Measurements from ENCODE around the gene NEMP1.
"Not testable (repeated sequence)": the region's sequence is repeated elsewhere in the genome, so short reads cannot be mapped to it uniquely, and the experiment has no call there.

Gene NEMP1

DNA sequence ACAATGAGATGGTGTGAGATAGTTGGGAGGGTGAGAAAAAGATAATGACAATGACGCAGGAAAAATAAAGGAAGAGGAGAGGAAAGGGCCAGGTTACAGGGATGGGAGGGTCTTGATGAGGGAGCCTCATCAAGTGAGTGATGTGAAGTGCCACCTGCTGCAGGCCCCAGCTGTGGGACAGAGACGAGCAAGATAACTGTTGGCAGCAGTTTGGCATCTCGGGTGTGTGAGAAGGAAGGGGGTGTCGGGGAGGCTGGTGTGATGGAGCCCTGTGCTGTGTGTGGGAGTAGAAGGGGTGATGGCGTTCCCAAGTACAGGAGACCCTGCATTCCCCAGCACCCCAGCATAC is 50.8 kb downstream of the NEMP1 start:
- TF ChIP-seq, protein P1, sequence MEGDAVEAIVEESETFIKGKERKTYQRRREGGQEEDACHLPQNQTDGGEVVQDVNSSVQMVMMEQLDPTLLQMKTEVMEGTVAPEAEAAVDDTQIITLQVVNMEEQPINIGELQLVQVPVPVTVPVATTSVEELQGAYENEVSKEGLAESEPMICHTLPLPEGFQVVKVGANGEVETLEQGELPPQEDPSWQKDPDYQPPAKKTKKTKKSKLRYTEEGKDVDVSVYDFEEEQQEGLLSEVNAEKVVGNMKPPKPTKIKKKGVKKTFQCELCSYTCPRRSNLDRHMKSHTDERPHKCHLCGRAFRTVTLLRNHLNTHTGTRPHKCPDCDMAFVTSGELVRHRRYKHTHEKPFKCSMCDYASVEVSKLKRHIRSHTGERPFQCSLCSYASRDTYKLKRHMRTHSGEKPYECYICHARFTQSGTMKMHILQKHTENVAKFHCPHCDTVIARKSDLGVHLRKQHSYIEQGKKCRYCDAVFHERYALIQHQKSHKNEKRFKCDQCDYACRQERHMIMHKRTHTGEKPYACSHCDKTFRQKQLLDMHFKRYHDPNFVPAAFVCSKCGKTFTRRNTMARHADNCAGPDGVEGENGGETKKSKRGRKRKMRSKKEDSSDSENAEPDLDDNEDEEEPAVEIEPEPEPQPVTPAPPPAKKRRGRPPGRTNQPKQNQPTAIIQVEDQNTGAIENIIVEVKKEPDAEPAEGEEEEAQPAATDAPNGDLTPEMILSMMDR (IDR thresholded peaks at IDR 0.05; ENCODE audit: control insufficient read depth, insufficient read depth, low read depth, low read length, missing control alignments), result no peak
- H3K4me3 ChIP-seq (ENCODE audit: control insufficient read depth, low read depth, low read length), result no peak overlapping the region
- DNase-seq (ENCODE audit: low read depth), result no peak

DNA sequence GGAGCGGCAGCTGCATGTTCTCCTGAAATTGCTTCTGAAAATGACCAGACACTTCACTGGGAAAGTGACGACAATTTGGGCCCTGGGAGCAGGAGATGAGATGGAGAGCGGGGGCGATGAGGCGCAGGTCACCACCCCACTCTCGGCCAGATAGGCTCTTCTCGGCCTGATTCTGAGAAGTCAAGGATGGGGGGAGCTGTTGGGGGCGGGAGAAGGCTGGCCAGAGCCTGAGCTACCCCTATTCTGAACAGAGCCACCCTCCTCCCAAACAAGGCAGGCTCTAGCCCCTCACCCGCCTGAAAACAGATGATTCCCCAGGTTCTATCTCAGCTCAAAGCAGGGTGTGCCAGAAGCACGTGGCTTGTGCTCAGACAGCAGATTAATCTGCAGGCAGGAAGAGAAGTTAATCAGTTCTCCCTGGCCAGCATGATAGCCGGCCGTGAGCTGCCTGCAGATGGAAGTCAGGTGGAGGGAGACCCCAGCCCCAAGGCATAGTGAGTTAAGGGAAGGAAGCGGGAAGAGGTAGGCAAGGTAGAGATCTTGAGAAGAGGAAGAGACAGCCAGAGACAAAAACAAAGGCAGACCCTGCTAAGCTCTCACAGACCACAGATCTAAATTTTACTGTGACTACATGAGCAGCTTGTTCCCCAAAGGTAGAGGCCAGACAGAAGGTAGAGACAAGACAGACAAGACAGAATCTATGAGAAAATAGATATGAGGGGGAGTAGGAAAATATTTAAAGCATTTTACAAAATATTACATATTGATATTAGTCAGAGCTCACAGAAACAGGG is 51.4 kb downstream of the NEMP1 start:
- H3K4me3 ChIP-seq (ENCODE audit: control insufficient read depth, low read depth, low read length), result no peak overlapping the region
- DNase-seq (ENCODE audit: low read depth), result no peak
- TF ChIP-seq, protein P1 (IDR thresholded peaks at IDR 0.05; ENCODE audit: control insufficient read depth, insufficient read depth, low read depth, low read length, missing control alignments), result no peak

DNA sequence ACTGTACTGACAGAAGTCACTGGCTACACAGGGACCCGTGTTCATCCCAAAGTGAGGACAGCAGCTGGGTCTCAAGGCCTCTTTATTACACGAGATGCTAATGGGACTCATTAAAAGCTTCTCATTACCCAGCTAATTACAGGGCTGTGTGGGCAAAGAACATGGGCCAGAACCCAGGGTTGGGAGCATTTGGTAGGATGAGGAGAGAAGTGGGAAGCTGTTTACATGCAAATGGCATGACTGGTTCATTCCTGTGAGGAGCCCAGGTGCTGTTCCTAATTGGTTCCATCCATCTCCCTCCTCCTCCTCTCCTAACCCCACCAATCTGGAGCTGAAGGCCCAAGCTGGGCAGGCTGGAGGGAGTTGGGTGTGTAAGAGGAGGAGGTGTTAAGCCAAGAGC is 53.4 kb downstream of the NEMP1 start:
- no peak for DNase-seq (ENCODE audit: low read depth)
- H3K4me3 ChIP-seq (ENCODE audit: control insufficient read depth, low read depth, low read length), result no peak overlapping the region
- TF ChIP-seq, protein P1 (IDR thresholded peaks at IDR 0.05; ENCODE audit: control insufficient read depth, insufficient read depth, low read depth, low read length, missing control alignments), result no peak

DNA sequence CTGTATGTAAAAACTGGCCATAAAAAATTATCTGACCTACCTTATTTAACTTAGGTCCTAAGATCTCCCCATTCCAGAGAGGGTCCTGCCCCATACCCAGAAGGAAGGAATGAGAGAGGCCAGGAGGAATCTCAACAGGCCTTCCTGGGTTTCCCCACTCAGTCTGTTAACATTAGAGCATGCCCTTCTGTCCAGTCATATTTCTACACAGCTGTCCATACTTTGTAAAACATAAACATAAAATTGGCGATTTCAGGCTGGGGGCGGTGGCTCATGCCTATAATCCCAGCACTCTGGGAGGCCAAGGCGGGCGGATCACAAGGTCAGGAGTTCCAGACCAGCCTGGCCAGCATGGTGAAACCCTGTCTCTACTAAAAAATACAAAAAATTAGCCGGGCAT is 56.3 kb downstream of the NEMP1 start:
- H3K4me3 ChIP-seq (ENCODE audit: control insufficient read depth, low read depth, low read length); DNase-seq (ENCODE audit: low read depth): not testable (repeated sequence)

DNA sequence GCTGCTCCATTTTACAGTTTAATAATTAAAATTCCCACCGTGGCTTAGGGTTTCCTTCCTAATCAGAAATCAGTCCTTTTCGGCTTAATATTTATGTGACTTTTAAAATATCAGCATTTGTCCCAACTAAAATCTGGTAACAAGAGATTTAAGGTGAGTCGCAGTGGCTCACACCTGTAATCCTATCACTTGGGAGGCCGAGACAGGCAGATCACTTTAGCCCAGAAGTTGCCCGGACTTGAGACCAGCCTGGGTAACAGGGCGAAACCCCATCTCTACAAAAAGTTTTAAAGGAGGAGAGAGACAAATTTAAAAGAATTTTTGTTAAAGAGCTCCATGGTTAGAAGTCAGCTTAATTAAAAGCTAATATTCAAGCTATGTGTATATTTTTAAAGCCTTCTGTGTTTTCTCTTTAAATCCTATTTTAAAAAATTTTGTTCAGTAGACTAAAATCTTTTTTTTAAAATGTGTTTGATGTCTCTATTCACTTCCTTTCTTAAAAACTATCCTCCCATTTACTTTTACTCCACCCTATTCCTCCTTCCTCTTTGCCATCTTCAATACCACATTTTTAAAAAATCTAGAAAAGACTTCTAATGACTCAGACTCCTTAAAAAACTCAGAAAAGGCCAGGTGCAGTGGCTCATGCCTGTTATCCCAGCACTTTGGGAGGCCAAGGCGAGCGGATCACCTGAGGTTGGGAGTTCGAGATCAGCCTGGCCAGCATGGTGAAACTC is 58.4 kb downstream of the NEMP1 start:
- TF ChIP-seq, protein P1 (IDR thresholded peaks at IDR 0.05; ENCODE audit: control insufficient read depth, insufficient read depth, low read depth, low read length, missing control alignments), result no peak
- no peak overlapping the region for H3K4me3 ChIP-seq (ENCODE audit: control insufficient read depth, low read depth, low read length)
- no peak for DNase-seq (ENCODE audit: low read depth)

DNA sequence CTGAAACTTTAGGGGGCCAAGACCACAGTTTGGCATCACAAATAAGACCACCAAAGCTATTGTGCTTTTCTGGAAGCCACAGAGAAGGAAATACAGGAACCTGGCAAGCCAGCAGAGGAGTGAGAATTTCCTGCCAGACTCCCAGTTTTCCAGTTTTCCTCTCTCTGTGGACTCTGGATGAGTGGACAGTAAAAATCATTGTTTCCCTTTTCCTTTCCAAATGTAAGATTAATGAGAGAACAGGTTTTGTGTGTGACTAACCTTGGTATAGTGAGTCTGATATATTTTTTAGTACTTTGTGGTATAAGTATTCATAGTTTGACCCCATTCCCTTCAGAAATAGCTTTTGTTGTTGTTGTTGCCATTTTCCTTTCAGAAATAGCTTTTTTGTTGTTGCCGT is 59.7 kb downstream of the NEMP1 start:
- TF ChIP-seq, protein P1 (IDR thresholded peaks at IDR 0.05; ENCODE audit: control insufficient read depth, insufficient read depth, low read depth, low read length, missing control alignments), result no peak

DNA sequence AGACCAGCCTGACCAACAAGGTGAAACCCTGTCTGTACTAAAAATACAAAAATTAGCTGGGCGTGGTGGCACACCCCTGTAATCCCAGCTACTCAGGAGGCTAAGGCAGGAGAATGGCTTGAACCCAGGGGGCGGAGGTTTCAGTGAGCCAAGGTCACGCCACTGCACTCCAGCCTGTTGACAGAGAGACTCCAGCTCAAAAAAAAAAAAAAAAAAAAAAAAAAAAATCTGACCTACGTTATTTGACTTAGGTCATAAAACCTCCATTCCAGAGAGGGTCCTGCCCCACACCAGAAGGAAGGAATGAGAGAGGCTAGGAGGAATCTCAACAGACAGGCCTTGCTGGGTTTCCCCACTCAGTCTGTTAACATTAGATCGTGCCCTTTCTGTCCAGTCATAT is 60.2 kb downstream of the NEMP1 start:
- H3K4me3 ChIP-seq (ENCODE audit: control insufficient read depth, low read depth, low read length); DNase-seq (ENCODE audit: low read depth): not testable (repeated sequence)

More for the DNA sequence above, 59.7 kb downstream of the NEMP1 start:
- no peak for DNase-seq (ENCODE audit: low read depth)
- H3K4me3 ChIP-seq (ENCODE audit: control insufficient read depth, low read depth, low read length), result no peak overlapping the region
